Panc1 (cell line): ENCODE data around the gene MBOAT1. TPM values are rescaled to one million over a fixed set of nuclear protein-coding genes. Genes with fewer than 3 reads are reported as not detected.
"Not testable (repeated sequence)": the region's sequence is repeated elsewhere in the genome, so short reads cannot be mapped to it uniquely, and the experiment has no call there.

Experiments used
- ATAC-seq: fragments of 200-7000 bp; cut with Tn5 transposase; 2 replicates; pipeline ENCODE4 v1.9.1; 2020; ENCODE audit warnings: mild to moderate bottlenecking, moderate library complexity
- BruUV-seq: library from RNA; stranded (reverse); fragments of 400-500 nt; replicated peaks from 2 replicates; lab custom pipeline; 2021; lab: Mats Ljungman, UMichigan
- CTCF ChIA-PET: fragments of 300-600 bp; sonication (Branson Sonifier 250); formaldehyde crosslinking; loops from one replicate; lab custom pipeline; 2022; ENCODE audit warnings: antibody characterized with exemption; lab: Charles Lee
- POLR2A ChIA-PET: fragments of 300-600 bp; sonication (Branson Sonifier 250); formaldehyde crosslinking; loops from one replicate; lab custom pipeline; 2022; ENCODE audit warnings: antibody characterized with exemption; lab: Charles Lee
- DNase-seq: peaks from one replicate; pipeline ENCODE4 v3.0.0-alpha.2; 2010; ENCODE audit warnings: low read depth, low spot score
- H3K27ac ChIP-seq: 2 replicates; pipeline ENCODE4 v1.5.1; 2011; ENCODE audit warnings: mild to moderate bottlenecking, low read length, inconsistent platforms
- H3K27me3 ChIP-seq: fragments of 200-500 bp; sonication (Bioruptor generic); 2 replicates; pipeline ENCODE4 v1.6.0; 2014; ENCODE audit warnings: low read length, inconsistent platforms; ENCODE audit not compliant: control insufficient read depth, insufficient read depth
- H3K36me3 ChIP-seq: fragments of 200-500 bp; sonication (Bioruptor generic); 2 replicates; pipeline ENCODE4 v1.5.1; 2014; ENCODE audit warnings: inconsistent platforms, mild to moderate bottlenecking, low read length, moderate library complexity; ENCODE audit not compliant: control insufficient read depth, insufficient read depth
- H3K4me1 ChIP-seq: 2 replicates; pipeline ENCODE4 v1.5.1; 2011; ENCODE audit warnings: inconsistent platforms, mild to moderate bottlenecking, low read length, moderate library complexity; ENCODE audit not compliant: control insufficient read depth, insufficient read depth
- H3K4me3 ChIP-seq, 2 experiments: 2 replicates each; pipeline ENCODE4 v1.5.1; 2011 to 2012; ENCODE audit warnings: low read depth in 2 of 2, low read length in 2 of 2, mild to moderate bottlenecking in 2 of 2, inconsistent platforms in 1 of 2, moderate library complexity in 1 of 2
- H3K9me3 ChIP-seq: fragments of 200-500 bp; sonication (Bioruptor generic); 2 replicates; pipeline ENCODE4 v1.5.1; 2014; ENCODE audit warnings: low read depth, mild to moderate bottlenecking, inconsistent platforms, low read length, moderate library complexity; ENCODE audit not compliant: control insufficient read depth, insufficient read depth
- CTCF ChIP-seq: fragments of 450-650 bp; IDR thresholded peaks from 2 replicates; pipeline ENCODE4 v1.5.1; 2017; ENCODE audit warnings: mild to moderate bottlenecking
- POLR2AphosphoS5 ChIP-seq: IDR thresholded peaks from 2 replicates; pipeline ENCODE4 v1.6.1; 2012; ENCODE audit warnings: mild to moderate bottlenecking, low read depth, low read length, moderate library complexity
- REST ChIP-seq, 2 experiments: IDR thresholded peaks; 2 replicates each; pipeline ENCODE4 v1.6.1; 2011 to 2012; ENCODE audit warnings: low read depth in 2 of 2, control low read depth in 1 of 2, low read length in 1 of 2, mild to moderate bottlenecking in 1 of 2, moderate library complexity in 1 of 2; ENCODE audit not compliant: insufficient read depth in 1 of 2
- SIN3A ChIP-seq: IDR thresholded peaks from 2 replicates; pipeline ENCODE4 v1.6.1; 2012; ENCODE audit warnings: low read depth, mild to moderate bottlenecking, low read length, moderate library complexity, borderline replicate concordance; ENCODE audit not compliant: insufficient read depth
- TCF7L2 ChIP-seq: IDR thresholded peaks from 2 replicates; pipeline ENCODE4 v1.6.1; 2011; ENCODE audit warnings: mild to moderate bottlenecking, low read depth, low read length, inconsistent platforms
- in situ Hi-C: cut with HindIII; loops from 2 replicates; pipeline ENCODE4 v1.10.0; 2016; ENCODE audit warnings: low sequenced_read_pairs, low pct_unique_long_range_greater_than_20kb
- intact Hi-C: fragments of 100-400 bp; cut with micrococcal nuclease; formaldehyde crosslinking; loops from one replicate; pipeline ENCODE4 v1.10.0; 2022; ENCODE audit not compliant: unreplicated experiment
- total RNA-seq: library from RNA; stranded (reverse); gene quantifications from one replicate; pipeline ENCODE4 v1.2.1, GENCODE V29; 2021; ENCODE audit not compliant: unreplicated experiment

The MBOAT1 gene
- total RNA-seq, 1 experiment from 2014 or later = 15.1 TPM

DNA sequence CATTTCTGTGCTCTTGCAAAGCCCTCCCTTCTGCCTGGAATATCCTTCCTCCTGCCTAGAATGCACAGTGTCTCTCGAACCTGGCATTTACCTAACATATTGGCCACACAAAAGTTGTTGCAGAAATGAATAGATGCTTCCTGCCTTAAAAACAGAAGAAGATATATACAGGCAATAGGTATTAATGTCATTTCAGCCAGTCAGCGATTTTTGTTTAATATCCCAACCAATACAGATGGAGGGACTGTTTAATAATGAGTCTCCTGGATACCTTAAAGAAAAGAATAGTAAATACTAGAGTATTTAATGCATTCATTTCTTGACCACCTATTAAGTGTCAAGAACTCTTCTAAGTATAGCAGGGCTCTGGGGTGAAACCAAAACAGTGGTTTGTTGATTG is 70.3 kb downstream of the MBOAT1 start:
- no peaks in the 10 kb centered on the region for H3K4me1 ChIP-seq
- H3K9me3 ChIP-seq = no peaks in the 10 kb centered on the region
- intact Hi-C loops (no loop called here), in situ Hi-C loops (no loop called here)
- no peak overlapping the region for H3K4me3 ChIP-seq
- H3K27me3 ChIP-seq = no peaks in the 10 kb centered on the region
- H3K27ac ChIP-seq = no peak overlapping the region
- H3K36me3 ChIP-seq = no peaks in the 10 kb centered on the region
- ATAC-seq (no peak), DNase-seq (no peak)
- CTCF ChIA-PET = no interaction called here
- TF ChIP-seq SIN3A = no peak
- TF ChIP-seq REST (IDR thresholded peaks at IDR 0.05; ENCODE audit: insufficient read depth in 1 of 2, low read depth in 2 of 2, low read length in 1 of 2) = no peak
- no peak for TF ChIP-seq TCF7L2
- no peak for TF ChIP-seq POLR2AphosphoS5
- no peak for TF ChIP-seq CTCF
- POLR2A ChIA-PET = interaction anchor here (0.6 kb wide), 1 partner anchor 617 kb away, joined by 13 read pairs; no protein-coding TSS in a partner anchor
- no TSS peak for BruUV-seq

DNA sequence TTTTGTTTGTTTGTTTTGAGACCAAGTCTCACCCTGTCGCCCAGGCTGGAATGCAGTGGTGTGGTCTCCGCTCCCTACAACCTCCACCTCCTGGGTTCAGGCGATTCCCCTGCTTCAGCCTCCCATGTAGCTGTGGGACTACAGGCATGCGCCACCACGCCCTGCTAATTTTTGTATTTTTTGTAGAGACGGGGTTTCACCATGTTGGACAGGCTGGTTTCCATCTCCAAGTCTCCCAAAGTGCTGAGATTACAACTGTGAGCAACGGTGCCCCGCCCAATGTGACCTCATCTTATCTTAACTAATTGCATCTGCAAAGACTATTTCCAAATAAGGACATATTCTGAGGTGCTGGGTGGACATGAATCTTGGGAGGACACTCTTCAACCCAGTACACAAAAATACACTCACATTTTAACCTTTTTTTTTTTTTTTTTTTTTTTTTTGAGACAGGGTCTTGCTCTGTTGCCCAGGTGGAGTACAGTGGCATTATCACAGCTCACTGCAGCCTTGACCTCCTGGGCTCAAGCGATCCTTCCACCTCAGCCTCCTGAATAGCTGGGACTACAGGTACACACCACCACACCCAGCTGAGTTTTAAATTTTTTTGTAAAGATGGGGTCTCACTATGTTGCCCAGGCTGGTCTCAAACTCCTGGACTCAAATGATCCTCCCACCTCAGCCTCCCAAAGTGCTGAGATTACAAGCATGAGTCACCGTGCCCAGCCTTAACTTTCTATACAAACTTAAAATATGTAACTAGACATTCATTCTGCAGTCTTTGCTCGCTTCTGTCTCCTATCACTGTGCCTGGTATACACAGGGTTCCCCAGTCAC is 72.9 kb downstream of the MBOAT1 start:
- H3K27me3 ChIP-seq, H3K36me3 ChIP-seq, H3K9me3 ChIP-seq, intact Hi-C loops, ATAC-seq, H3K4me1 ChIP-seq, in situ Hi-C loops, H3K4me3 ChIP-seq, BruUV-seq, POLR2A ChIA-PET, H3K27ac ChIP-seq, DNase-seq: not testable (repeated sequence)
- CTCF ChIA-PET = interaction anchor here (0.9 kb wide), 1 partner anchor 13 kb away, joined by 3 read pairs; no protein-coding TSS in a partner anchor

- CTCF ChIA-PET = no interaction called here
- ATAC-seq (no peak), DNase-seq (no peak)
- H3K36me3 ChIP-seq = no peaks in the 10 kb centered on the region
- TF ChIP-seq POLR2AphosphoS5 (no peak), TCF7L2 (no peak), CTCF (no peak), REST (IDR thresholded peaks at IDR 0.05; ENCODE audit: insufficient read depth in 1 of 2, low read depth in 2 of 2, low read length in 1 of 2) (no peak), SIN3A (no peak)
- H3K4me1 ChIP-seq = no peaks in the 10 kb centered on the region
- POLR2A ChIA-PET = no interaction called here
- H3K9me3 ChIP-seq = no peaks in the 10 kb centered on the region
- no peak overlapping the region for H3K4me3 ChIP-seq
- no TSS peak for BruUV-seq
- no peak overlapping the region for H3K27ac ChIP-seq
- in situ Hi-C loops = no loop called here
- no peaks in the 10 kb centered on the region for H3K27me3 ChIP-seq
- intact Hi-C loops = no loop called here
Measured at GRCh38 chr6:20137837-20138236, 74.4 kb downstream of the MBOAT1 start.
